Activated CD8-positive, alpha-beta T cell treated with anti-CD3 and anti-CD28 coated beads for 36 hours (primary cell): ENCODE results near the gene SEMA4D. TPM values are rescaled to one million over a fixed set of nuclear protein-coding genes. Genes with fewer than 3 reads are reported as not detected.

ENCODE experiments used
- ATAC-seq: fragments of 200-7000 bp; cut with Tn5 transposase; one replicate; pipeline ENCODE4 v1.10.0; 2021; ENCODE audit warnings: mild to moderate bottlenecking, moderate library complexity
- CTCF ChIA-PET: fragments of 350-600 bp; sonication (Branson Sonifier 250); formaldehyde crosslinking; loops from one replicate; lab custom pipeline; 2021; ENCODE audit warnings: antibody characterized with exemption; lab: Charles Lee
- POLR2A ChIA-PET: fragments of 350-600 bp; sonication (Branson Sonifier 250); formaldehyde crosslinking; loops from one replicate; lab custom pipeline; 2021; ENCODE audit warnings: antibody characterized with exemption; lab: Charles Lee
- DNase-seq: peaks from one replicate; pipeline ENCODE4 v3.0.0-alpha.2; 2020
- H3K27ac Mint-ChIP-seq: one replicate; pipeline ENCODE4 v1.8.0; 2021; ENCODE audit warnings: mild to moderate bottlenecking, mixed read lengths
- H3K27me3 Mint-ChIP-seq: one replicate; pipeline ENCODE4 v1.8.0; 2021; ENCODE audit warnings: mixed read lengths
- H3K36me3 Mint-ChIP-seq: one replicate; pipeline ENCODE4 v1.8.0; 2021; ENCODE audit warnings: low read depth, mixed read lengths
- H3K4me1 Mint-ChIP-seq: one replicate; pipeline ENCODE4 v1.8.0; 2021; ENCODE audit warnings: low read depth, mixed read lengths
- H3K4me3 Mint-ChIP-seq: one replicate; pipeline ENCODE4 v1.8.0; 2021; ENCODE audit warnings: mild to moderate bottlenecking, moderate library complexity, mixed read lengths
- H3K9me3 Mint-ChIP-seq: one replicate; pipeline ENCODE4 v1.8.0; 2021; ENCODE audit warnings: mixed read lengths
- CTCF ChIP-seq: fragments of 200-600 bp; IDR thresholded peaks from one replicate; pipeline ENCODE4 v1.8.0; 2022; ENCODE audit warnings: antibody characterized with exemption, mild to moderate bottlenecking
- intact Hi-C: fragments of 100-400 bp; cut with micrococcal nuclease; formaldehyde crosslinking; loops from one replicate; pipeline ENCODE4 v1.10.0; 2022
- total RNA-seq, 2 experiments: library from RNA; stranded (reverse); gene quantifications; one replicate each; pipeline ENCODE4 v1.2.3, GENCODE V29; 2021

Gene SEMA4D
- total RNA-seq, 2 experiments from 2014 or later, result 290 to 317 TPM

- ChIA-PET POLR2A (interaction anchor here (0.6 to 2.7 kb wide), 13 partner anchors 10 to 158 kb away, joined by 3 to 28 read pairs (median 8); partner anchors contain the start of gene CKS2), CTCF (interaction anchor here (1.2 to 3.4 kb wide), 6 partner anchors 8 to 81 kb away, joined by 3 to 16 read pairs (median 4); no protein-coding TSS in a partner anchor)
- TF ChIP-seq CTCF, result no peak
- Mint-ChIP-seq H3K27me3 (no peaks in the 10 kb centered on the region), H3K4me3 (peak overlapping the region; percentile 69), H3K4me1 (peaks cover 87% of the 10 kb centered on the region), H3K36me3 (peaks cover 85% of the 10 kb centered on the region), H3K27ac (peak overlapping the region; percentile 95), H3K9me3 (no peaks in the 10 kb centered on the region)
- DNase-seq, result no peak
- intact Hi-C loops, result loop anchor here (5.0 kb wide), 1 partner anchor 46 kb away; no protein-coding TSS in a partner anchor
- ATAC-seq, result no peak
Measured at GRCh38 chr9:89468281-89468960, 29.5 kb downstream of the SEMA4D start.

GRCh38 chr9:89467278-89467625 is 30.7 kb downstream of the SEMA4D start:
- POLR2A ChIA-PET, result interaction anchor here (0.7 to 2.7 kb wide), 17 partner anchors 8 to 84 kb away, joined by 3 to 28 read pairs (median 4); no protein-coding TSS in a partner anchor
- DNase-seq (no peak), ATAC-seq (peak; percentile 21)
- Mint-ChIP-seq H3K4me3 (peak overlapping the region; percentile 68), H3K27ac (peak overlapping the region; percentile 95), H3K4me1 (peaks cover 91% of the 10 kb centered on the region), H3K9me3 (no peaks in the 10 kb centered on the region), H3K27me3 (no peaks in the 10 kb centered on the region), H3K36me3 (peaks cover 86% of the 10 kb centered on the region)
- intact Hi-C loops, result loop anchor here (5.0 kb wide), 1 partner anchor 45 kb away; no protein-coding TSS in a partner anchor
- TF ChIP-seq CTCF, result no peak
- CTCF ChIA-PET, result interaction anchor here (1.2 to 2.2 kb wide), 6 partner anchors 9 to 82 kb away, joined by 3 to 12 read pairs (median 3); no protein-coding TSS in a partner anchor

GRCh38 chr9:89466451-89467277 is 31.2 kb downstream of the SEMA4D start:
- CTCF ChIA-PET, result interaction anchor here (0.8 to 2.2 kb wide), 5 partner anchors 11 to 82 kb away, joined by 3 to 12 read pairs (median 3); no protein-coding TSS in a partner anchor
- H3K4me3 Mint-ChIP-seq, result peak overlapping the region; percentile 68
- intact Hi-C loops, result loop anchor here (5.0 kb wide), 1 partner anchor 44 kb away; no protein-coding TSS in a partner anchor
- H3K27ac Mint-ChIP-seq, result peak overlapping the region; percentile 95
- H3K27me3 Mint-ChIP-seq, result no peaks in the 10 kb centered on the region
- no peaks in the 10 kb centered on the region for H3K9me3 Mint-ChIP-seq
- POLR2A ChIA-PET, result interaction anchor here (0.6 to 2.7 kb wide), 18 partner anchors 7 to 84 kb away, joined by 3 to 28 read pairs (median 4); no protein-coding TSS in a partner anchor
- H3K36me3 Mint-ChIP-seq, result peaks cover 87% of the 10 kb centered on the region
- TF ChIP-seq CTCF, result no peak
- ATAC-seq (peak; percentile 70), DNase-seq (peak; percentile 84)
- peaks cover 92% of the 10 kb centered on the region for H3K4me1 Mint-ChIP-seq

- ChIA-PET CTCF (interaction anchor here (1.6 kb wide), 1 partner anchor 83 kb away, joined by 8 read pairs; no protein-coding TSS in a partner anchor), POLR2A (interaction anchor here (1.0 to 2.6 kb wide), 7 partner anchors 11 to 62 kb away, joined by 3 to 32 read pairs (median 4); no protein-coding TSS in a partner anchor)
- H3K27ac Mint-ChIP-seq, result peak overlapping the region; percentile 95
- peaks cover 93% of the 10 kb centered on the region for H3K4me1 Mint-ChIP-seq
- peaks cover 89% of the 10 kb centered on the region for H3K36me3 Mint-ChIP-seq
- no peaks in the 10 kb centered on the region for H3K9me3 Mint-ChIP-seq
- H3K27me3 Mint-ChIP-seq, result no peaks in the 10 kb centered on the region
- H3K4me3 Mint-ChIP-seq, result peak overlapping the region; percentile 68
- ATAC-seq (no peak), DNase-seq (no peak)
- intact Hi-C loops, result loop anchor here (2.0 to 5.0 kb wide), 2 partner anchors 13 to 44 kb away; no protein-coding TSS in a partner anchor
- no peak for TF ChIP-seq CTCF
Measured at GRCh38 chr9:89465726-89466308, 32.1 kb downstream of the SEMA4D start.
